Peyer's patch (tissue), 4 donors: ENCODE measurements around the gene SUCLG2.

Source experiments
- POLR2A ChIP-seq, 2 donors: fragments of 450-650 bp; IDR thresholded peaks; one replicate each; pipeline ENCODE4 v1.5.1; 2017; ENCODE audit warnings: antibody characterized with exemption in 2 of 2, mild to moderate bottlenecking in 2 of 2, moderate library complexity in 2 of 2
- TF ChIP-seq, protein P1 (sequence below), 6 experiments: fragments of 450-650 bp in 4 of 6; fragments of 200-600 bp in 2 of 6; sonication (generic) in 1 of 6; IDR thresholded peaks; one replicate each; pipeline ENCODE4 v1.5.1; 2017 to 2019; ENCODE audit warnings: antibody characterized with exemption in 6 of 6, mild to moderate bottlenecking in 3 of 6, moderate library complexity in 1 of 6

DNA sequence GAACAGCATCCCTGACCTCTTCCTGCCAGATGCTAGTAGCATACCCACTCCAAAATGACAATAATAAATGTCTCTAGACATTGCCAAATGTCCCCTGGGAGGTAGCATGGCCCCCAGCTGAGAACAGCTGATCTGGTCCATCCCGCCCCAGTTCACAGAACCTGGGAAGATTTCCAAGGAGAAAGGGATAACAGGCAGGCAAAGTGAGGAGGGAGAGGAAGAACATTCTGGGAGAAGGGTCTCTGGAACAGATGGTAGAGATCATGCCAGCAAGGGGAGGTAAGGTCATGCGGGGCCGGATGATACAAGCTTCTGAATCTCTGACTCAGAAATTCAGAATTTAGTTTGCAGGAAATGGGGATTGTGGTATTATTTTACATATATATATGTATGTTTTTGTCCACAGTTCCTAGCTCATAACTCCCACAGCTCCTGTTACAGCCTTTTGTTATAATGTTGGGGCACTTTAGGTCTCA, 192.7 kb downstream of the SUCLG2 start:
- no peak for TF ChIP-seq POLR2A (IDR thresholded peaks at IDR 0.05)
- TF ChIP-seq, protein P1, sequence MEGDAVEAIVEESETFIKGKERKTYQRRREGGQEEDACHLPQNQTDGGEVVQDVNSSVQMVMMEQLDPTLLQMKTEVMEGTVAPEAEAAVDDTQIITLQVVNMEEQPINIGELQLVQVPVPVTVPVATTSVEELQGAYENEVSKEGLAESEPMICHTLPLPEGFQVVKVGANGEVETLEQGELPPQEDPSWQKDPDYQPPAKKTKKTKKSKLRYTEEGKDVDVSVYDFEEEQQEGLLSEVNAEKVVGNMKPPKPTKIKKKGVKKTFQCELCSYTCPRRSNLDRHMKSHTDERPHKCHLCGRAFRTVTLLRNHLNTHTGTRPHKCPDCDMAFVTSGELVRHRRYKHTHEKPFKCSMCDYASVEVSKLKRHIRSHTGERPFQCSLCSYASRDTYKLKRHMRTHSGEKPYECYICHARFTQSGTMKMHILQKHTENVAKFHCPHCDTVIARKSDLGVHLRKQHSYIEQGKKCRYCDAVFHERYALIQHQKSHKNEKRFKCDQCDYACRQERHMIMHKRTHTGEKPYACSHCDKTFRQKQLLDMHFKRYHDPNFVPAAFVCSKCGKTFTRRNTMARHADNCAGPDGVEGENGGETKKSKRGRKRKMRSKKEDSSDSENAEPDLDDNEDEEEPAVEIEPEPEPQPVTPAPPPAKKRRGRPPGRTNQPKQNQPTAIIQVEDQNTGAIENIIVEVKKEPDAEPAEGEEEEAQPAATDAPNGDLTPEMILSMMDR (IDR thresholded peaks at IDR 0.05) = no peak
